Measurements from ENCODE around the gene CTBS. TPM values are rescaled to one million over a fixed set of nuclear protein-coding genes. Genes with fewer than 3 reads are reported as not detected.

The CTBS gene
- total RNA-seq, 1 experiment from 2014 or later, result 47.7 TPM

- BruUV-seq (replicated peaks), result no TSS peak
- Histone ChIP-seq H3K4me3 (ENCODE audit: low read depth in 2 of 2, low read length in 2 of 2) (no peak overlapping the region), H3K4me1 (ENCODE audit: control insufficient read depth, insufficient read depth, low read length) (peaks cover 33% of the 10 kb centered on the region), H3K27me3 (ENCODE audit: control insufficient read depth, insufficient read depth, low read length) (no peaks in the 10 kb centered on the region), H3K9me3 (ENCODE audit: control insufficient read depth, insufficient read depth, low read depth, low read length) (no peaks in the 10 kb centered on the region), H3K27ac (ENCODE audit: low read length) (no peak overlapping the region), H3K36me3 (ENCODE audit: control insufficient read depth, insufficient read depth, low read length) (0 out of 2 replicates have a peak, but pooled peaks cover 5% of the 10 kb centered on the region)
- TF ChIP-seq TCF7L2 (IDR thresholded peaks at IDR 0.05; ENCODE audit: low read depth, low read length), result no peak
- TF ChIP-seq POLR2AphosphoS5 (IDR thresholded peaks at IDR 0.05; ENCODE audit: low read depth, low read length), result no peak
- no peak for TF ChIP-seq CTCF (IDR thresholded peaks at IDR 0.05)
- no peak for TF ChIP-seq REST (IDR thresholded peaks at IDR 0.05; ENCODE audit: insufficient read depth in 1 of 2, low read depth in 2 of 2, low read length in 1 of 2)
- TF ChIP-seq SIN3A (IDR thresholded peaks at IDR 0.05; ENCODE audit: borderline replicate concordance, insufficient read depth, low read depth, low read length), result no peak
- POLR2A ChIA-PET, result no interaction called here
- in situ Hi-C loops (cut with HindIII; ENCODE audit: low pct_unique_long_range_greater_than_20kb, low sequenced_read_pairs), result no loop called here
- CTCF ChIA-PET, result no interaction called here
- intact Hi-C loops (cut with micrococcal nuclease; ENCODE audit: unreplicated experiment), result no loop called here
- DNase-seq (ENCODE audit: low read depth, low spot score) (no peak), ATAC-seq (no peak)
Observed at GRCh38 chr1:84570436-84571149, 3.6 kb downstream of the CTBS start.

- no TSS peak for BruUV-seq (replicated peaks)
- in situ Hi-C loops (cut with HindIII; ENCODE audit: low pct_unique_long_range_greater_than_20kb, low sequenced_read_pairs), result loop anchor here (5.0 kb wide), 1 partner anchor 33 kb away; no protein-coding TSS in a partner anchor
Observed at GRCh38 chr1:84569216-84569615, 5.0 kb downstream of the CTBS start.

More at GRCh38 chr1:84569216-84569615, 5.0 kb downstream of the CTBS start:
- Histone ChIP-seq H3K27ac (ENCODE audit: low read length) (no peak overlapping the region), H3K4me3 (ENCODE audit: low read depth in 2 of 2, low read length in 2 of 2) (no peak overlapping the region), H3K9me3 (ENCODE audit: control insufficient read depth, insufficient read depth, low read depth, low read length) (no peaks in the 10 kb centered on the region), H3K27me3 (ENCODE audit: control insufficient read depth, insufficient read depth, low read length) (no peaks in the 10 kb centered on the region), H3K4me1 (ENCODE audit: control insufficient read depth, insufficient read depth, low read length) (peaks cover 24% of the 10 kb centered on the region), H3K36me3 (ENCODE audit: control insufficient read depth, insufficient read depth, low read length) (0 out of 2 replicates have a peak, but pooled peaks cover 5% of the 10 kb centered on the region)
- intact Hi-C loops (cut with micrococcal nuclease; ENCODE audit: unreplicated experiment), result no loop called here
- DNase-seq (ENCODE audit: low read depth, low spot score), result no peak
- ChIA-PET POLR2A (interaction anchor here (0.5 kb wide), 2 partner anchors 108 to 1725 kb away, joined by 3 to 4 read pairs; no protein-coding TSS in a partner anchor), CTCF (no interaction called here)
- TF ChIP-seq CTCF (IDR thresholded peaks at IDR 0.05), result no peak
- TF ChIP-seq TCF7L2 (IDR thresholded peaks at IDR 0.05; ENCODE audit: low read depth, low read length), result no peak
- TF ChIP-seq REST (IDR thresholded peaks at IDR 0.05; ENCODE audit: insufficient read depth in 1 of 2, low read depth in 2 of 2, low read length in 1 of 2), result no peak
- no peak for TF ChIP-seq SIN3A (IDR thresholded peaks at IDR 0.05; ENCODE audit: borderline replicate concordance, insufficient read depth, low read depth, low read length)
- no peak for TF ChIP-seq POLR2AphosphoS5 (IDR thresholded peaks at IDR 0.05; ENCODE audit: low read depth, low read length)
- ATAC-seq, result no peak

Data from Panc1 (cell line).